ENCODE results near the gene MYO1C.
A peak's percentile ranks its signal among the peaks of the same experiment; 100 is the strongest.
"Not testable (repeated sequence)": the region's sequence is repeated elsewhere in the genome, so short reads cannot be mapped to it uniquely, and the experiment has no call there.

Gene MYO1C

DNA sequence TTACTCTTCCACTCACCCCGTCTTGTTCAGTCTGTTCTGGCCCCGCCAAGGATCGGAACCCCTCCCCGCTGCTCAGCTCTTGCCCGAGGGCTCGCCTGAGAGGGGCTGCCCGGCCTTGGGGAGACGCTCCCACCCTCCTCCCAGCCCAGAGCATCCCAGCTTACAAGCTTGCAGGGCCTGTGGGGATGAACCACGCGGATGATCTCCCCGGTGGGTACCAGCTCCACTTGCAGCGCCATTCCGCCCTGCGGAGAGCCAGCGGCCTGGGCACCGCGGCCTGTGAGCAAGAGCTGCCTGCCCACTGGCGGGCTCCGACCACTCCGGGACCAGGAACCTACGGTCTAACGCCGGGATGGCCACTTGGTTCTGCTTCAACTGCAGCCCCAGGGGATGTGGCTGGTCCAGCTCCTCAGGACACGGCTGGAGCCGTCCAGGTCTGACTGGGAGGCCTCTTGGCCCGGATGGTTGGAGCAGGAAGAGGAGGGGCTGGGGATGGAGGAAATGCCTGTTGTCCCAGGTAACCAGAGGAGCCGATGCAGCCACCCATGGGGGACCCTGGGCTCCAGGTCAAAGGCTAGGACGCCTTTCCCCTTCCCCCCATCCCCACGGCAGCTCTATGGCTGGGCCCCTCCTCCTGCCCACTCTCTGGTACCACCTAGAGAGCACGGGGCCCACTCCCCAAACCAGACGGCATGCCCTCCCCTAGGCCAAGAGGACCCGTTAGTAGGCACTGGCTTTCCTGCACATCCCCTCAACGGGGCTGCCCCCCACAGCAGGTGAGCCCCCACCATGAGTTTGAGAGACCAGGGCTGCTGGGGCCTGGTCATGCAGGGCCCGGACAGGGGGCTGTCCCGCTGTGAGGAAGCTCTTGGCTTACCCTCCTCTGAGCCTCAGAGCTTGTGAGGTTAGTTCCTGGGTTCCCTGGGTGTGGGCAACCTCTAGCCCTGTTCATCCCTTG is at the start of gene MYO1C:
MYO1C (minus strand) TSS at position 438 of the 958 bp plus-strand sequence; CDS start at position 239, 199 bp downstream.
- DNase-seq, result no peak

DNA sequence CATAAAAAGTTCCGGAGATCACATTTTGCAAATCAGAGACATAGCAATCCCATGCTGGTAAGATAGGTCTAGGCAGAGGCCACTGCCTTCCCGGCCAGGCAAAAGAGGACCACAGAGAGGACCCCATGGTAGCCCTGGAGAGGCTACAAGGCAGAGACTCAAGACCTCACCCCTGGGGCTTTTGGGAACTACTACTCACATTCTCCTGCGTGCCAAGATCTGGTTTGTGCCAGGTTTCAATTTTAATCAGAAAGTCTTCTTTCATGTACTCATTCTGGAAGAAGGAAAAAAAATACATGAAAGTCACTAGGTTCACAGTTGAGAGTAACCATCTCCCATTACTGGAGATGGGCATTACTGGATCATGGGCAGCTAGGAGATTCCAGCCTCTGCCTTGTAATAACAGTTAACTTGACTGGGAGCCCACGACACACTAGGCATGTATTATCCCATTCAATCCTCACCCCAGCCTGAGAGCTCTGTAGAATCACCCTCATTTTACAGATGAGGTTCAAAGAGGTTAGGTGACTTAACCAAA is 49.0 kb upstream of the MYO1C start:
- no peak for DNase-seq

- no peak for DNase-seq
These were observed 47.3 kb upstream of the MYO1C start for GRCh38 chr17:1539811-1540210.

GRCh38 chr17:1535737-1536136 is 43.3 kb upstream of the MYO1C start:
- no peak for DNase-seq

- no peak for DNase-seq
These were observed 41.3 kb upstream of the MYO1C start for GRCh38 chr17:1533661-1534325.

DNA sequence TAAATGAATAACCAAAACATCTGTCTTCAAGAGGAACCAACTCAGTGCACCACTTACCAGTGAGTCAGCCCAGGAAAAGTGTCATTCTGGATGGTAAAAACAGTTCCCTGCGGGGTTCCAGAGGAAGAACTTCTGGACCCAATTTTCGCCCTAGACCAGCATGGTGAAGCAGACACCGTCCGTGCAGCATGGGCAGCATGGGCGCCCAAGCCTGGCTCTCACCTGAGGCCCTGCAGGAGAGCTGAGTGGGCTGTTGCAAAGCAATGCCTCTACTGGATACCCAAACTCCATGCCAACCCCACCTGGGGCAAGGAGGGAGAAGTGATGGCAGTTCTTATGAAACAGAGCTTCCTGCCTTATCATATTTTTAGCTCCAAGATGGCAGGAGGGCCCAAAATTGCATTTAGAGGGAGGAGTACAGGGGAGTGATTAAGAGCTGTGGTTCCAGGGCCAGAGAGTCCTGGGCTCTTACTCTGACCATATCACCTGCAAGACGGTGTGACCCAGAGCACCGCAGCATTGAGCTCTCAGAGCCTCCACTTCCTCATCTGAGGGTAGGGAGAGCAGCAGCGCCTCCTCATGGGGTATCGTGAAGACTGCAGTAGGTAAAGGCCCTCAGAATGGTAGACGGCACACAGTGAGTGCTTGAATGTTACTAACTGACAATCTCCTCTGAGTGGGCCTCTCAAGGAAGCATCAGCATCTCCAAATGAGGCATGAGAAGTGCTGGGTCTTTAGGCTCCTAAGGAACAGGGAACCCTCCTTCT is 40.5 kb upstream of the MYO1C start:
- no peak for DNase-seq

- no peak for DNase-seq
These were observed 37.4 kb upstream of the MYO1C start for GRCh38 chr17:1529863-1530262.

DNA sequence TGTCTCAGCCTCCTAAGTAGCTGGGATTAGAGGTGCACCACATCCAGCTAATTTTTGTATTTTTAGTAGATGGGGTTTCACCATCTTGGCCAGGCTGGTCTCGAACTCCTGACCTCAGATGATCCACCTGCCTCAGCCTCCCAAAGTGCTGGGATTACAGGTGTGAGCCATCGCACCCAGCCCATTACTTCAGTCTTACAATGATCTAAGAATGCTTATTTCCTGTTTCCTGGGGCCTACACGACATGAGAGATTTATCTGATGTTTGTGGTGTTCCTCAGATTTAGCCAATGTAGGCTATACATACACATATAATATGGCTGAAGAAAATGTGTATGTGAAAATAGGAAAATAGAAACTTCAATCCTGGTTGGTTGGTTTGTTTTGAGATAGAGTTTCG is 34.4 kb upstream of the MYO1C start:
- DNase-seq, result not testable (repeated sequence)

DNA sequence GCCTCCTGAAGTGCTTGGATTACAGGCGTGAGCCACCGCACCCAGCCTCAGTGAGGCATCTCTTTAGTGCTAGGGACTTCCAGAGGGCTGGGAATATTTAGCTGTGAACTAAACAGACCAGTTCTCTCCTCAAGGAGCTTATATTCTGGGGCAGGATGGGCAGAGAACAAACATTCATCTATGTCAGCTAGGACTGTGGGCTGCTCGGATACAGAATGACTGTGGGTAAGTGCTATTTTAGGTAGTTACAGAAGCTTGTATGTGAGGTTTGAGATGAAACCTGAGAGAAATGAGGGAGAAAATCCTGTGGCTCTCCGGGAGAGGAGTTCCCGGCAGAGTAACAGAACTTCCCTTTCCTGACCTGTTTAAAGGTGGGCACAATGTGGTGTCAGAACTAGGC is 30.1 kb upstream of the MYO1C start:
- DNase-seq, result no peak

GRCh38 chr17:1521086-1521640 is 28.7 kb upstream of the MYO1C start:
- DNase-seq, result no peak

DNA sequence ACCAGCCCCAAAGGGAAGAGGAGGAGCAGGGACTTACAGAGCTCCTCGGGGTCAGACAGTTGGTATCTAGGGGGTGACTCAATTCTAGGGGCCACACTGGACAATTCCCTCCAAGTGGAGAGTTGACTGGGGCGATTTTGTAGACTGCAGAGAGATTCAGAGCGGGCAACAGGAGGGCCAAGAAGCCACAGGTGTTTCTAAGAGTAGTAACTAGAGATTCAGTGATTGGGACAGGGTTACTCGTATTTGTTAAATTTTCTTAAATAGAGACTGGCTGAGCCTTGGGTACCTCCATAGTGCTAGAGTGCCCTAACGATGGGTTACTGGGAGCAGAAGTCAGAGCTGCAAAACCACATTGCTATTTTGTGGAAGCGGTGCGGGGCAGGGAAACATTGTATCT is 27.2 kb upstream of the MYO1C start:
- DNase-seq, result no peak

DNA sequence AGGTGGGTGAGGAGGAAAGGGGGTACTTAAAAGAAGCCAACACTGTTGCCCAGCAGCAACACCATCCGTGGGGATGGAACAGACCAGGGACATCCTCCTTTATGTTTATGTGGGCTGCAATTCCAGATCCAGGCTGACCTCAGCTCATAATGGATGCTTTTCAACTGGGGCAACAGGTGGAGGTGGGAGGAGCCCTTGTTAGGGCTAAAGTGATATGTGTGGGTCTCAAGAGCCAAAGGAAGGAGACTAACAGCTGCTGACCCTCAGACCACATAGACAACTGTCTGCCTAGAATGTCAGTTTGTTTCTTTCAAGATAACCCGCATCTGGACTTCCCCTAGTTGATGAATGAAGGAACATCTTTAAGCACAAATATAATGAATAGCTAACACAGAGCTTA is 25.9 kb upstream of the MYO1C start:
- DNase-seq, result no peak

DNA sequence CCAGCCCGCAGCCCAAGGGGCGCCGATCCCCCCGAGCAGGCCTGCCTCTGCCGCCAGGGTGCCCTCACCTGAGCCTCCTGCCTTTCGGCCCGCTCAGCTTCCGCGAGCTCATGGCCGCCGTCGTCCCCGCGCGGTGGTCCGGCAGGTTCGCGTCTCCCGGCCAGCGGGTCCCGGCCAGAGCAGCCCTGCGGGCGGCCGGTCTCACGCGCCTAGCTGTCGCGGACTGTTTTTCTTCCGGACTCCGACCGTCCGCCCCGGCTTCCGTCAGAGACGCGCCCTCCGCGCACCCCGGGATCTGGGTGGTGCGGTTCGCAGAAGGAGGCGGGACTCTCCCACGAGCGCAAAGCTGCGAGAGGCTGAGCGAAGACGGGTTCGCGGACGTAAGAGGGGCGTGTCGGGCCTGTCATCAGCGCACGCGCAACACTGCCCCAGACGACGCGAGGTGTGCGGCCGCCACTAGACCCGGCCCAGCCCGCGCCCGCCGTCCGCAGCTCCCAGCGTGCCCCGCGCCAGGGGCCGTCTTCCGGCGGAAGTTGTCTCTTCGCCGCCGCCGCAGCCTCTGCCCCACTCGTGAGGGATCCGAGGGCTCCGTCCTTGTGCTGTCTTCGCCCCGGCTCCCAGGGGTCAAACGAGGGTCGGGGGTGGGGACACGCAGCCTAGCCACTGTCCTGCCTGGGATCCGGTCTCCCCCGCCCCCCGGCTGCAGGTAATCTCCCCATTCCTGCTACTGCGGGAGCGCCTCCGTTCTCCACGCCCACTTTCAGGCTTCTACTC is 24.1 kb upstream of the MYO1C start, which contains the start of gene INPP5K:
INPP5K (minus strand) TSS at position 225 of the 774 bp plus-strand sequence; CDS start at position 112, 113 bp downstream.
- DNase-seq, result peak; percentile 72

DNA sequence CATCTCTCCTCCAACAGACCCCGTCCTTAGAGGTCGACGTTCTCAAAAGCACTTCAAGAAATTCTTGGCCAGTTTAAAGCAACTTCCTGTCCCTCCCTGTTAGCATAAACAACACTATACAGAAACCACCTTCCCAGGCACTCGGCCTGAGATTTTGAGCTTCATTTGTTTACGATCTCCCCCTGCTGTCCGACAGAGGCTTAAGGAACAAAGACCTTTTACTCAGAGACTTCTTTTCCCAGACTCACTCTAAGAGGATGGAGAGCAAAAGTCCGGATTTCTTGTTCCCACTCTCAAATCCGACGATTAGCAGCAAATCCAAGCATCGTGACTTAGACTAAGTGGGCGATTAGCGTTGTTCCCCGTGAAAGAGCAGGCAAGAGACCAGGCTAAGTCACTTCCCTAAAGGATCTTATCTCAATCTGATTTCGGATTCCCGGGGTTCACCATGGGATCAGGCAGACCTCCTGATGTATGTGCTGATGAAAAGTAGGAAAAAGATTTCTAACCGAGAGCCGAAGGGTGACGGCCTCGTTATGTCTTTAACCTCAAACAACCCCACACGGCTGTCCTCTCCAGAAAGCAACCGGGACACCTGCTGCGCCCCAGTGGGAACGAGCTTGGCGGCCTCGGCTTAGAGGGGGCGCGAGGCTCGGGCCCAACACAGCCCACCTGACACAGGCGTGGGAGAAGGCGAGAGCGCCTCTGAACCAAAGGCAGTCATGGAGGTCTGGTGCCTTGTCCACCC is 23.3 kb upstream of the MYO1C start:
- DNase-seq, result no peak

DNA sequence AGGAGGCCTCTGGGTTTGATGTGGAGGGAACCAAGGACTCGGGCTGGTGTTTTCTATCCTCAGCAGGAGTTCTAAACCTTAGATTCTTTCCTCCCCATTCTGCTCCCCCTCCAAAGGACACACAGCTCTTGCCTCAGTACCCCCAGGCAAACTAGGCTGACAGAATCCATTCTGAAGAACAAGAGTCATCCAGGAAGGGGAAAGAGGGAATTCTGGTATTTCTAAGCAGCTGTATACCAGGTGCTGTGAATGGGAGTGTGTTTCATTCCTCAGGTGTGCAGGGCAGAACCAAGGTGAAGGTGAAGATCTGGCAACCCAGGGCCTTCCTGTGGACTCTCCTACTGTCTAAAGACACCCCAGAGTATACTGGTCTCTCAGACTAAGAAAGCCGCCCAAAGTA is 19.9 kb upstream of the MYO1C start:
- DNase-seq, result no peak

- DNase-seq, result no peak
These were observed 19.4 kb upstream of the MYO1C start for GRCh38 chr17:1511756-1512321.

DNA sequence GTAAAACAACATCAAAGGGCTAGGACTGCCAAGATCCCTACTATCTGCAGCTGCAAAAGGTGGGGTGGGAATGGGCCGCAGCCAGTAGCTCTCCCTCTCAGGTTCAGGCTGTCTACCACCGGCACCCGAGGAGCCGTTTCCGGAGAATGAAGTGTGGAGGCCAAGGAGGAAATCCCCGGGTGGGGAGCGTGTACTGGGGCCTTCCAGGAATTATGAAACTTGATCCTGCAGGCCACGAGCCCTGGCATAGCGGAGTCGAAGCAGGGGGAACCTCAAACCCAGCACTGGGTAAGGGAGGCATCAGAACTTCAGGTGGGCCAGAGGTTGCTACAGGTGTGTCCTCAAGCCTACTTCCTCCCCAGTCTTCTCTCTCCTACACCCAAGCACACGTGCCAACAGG is 18.8 kb upstream of the MYO1C start:
- no peak for DNase-seq

- no peak for DNase-seq
These were observed 16.9 kb upstream of the MYO1C start for GRCh38 chr17:1509290-1509881.

DNA sequence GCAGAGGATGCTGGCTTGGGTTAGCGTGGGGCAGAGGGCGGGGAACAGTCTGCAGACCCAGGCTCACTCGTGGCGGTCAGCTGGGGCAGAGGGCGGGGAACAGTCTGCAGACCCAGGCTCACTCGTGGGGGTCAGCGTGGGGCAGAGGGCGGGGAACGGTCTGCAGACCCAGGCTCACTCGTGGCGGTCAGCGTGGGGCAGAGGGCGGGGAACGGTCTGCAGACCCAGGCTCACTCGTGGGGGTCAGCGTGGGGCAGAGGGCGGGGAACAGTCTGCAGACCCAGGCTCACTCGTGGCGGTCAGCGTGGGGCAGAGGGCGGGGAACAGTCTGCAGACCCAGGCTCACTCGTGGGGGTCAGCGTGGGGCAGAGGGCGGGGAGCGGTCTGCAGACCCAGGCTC is 16.2 kb upstream of the MYO1C start:
- not testable (repeated sequence) for DNase-seq

DNA sequence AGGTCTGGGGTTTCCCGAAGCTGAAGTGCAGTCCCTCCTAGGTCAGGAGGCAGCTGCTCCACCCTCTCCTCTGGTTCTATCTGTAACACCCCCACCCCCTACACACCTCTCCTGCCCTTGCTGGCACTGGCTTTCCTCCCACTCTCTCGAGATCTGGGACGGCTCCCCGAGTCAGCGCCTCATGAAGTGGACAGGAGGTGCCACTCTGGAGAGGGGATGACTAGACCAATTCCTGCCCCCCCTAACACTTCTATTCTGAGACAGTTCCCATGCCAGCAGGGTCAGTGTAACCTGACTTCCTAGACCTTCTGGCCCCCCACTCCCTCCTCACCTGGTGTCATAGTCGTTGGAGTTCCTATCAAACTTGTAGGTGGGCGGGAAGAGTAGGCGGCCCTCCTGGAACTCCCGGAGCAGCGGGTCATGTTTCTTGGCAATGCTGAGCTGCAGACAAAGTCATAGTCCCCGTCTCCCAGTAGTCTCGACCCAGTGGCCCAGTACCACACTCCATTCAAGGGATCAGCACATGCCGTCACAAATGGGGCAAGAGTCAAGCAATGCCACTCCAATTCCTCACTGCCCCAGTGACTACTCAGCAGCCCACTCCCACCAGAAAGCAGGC is 14.3 kb upstream of the MYO1C start:
- DNase-seq, result no peak
